Natural killer cell treated with Interleukin-12 subunit alpha and Interleukin-12 subunit beta and Interleukin-15 and Interleukin-18, amount 100 ng/mL, for 72 hours (primary cell): Measurements from ENCODE around the gene DPEP1. TPM values are rescaled to one million over a fixed set of nuclear protein-coding genes. Genes with fewer than 3 reads are reported as not detected.
A peak's percentile ranks its signal among the peaks of the same experiment; 100 is the strongest.
"Not testable (repeated sequence)": the region's sequence is repeated elsewhere in the genome, so short reads cannot be mapped to it uniquely, and the experiment has no call there.

Source experiments
- ATAC-seq, 2 donors: fragments of 150-1000 bp; cut with Tn5 transposase in 1 of 2; sonication (Bioruptor Pico), chemical (Tn5 transposase) in 1 of 2; 2 replicates each; pipeline ENCODE4 v1.10.0; 2021
- DNase-seq: peaks from one replicate; pipeline ENCODE4 v3.0.0; 2022; ENCODE audit warnings: low spot score
- H3K27ac Mint-ChIP-seq, 2 donors: 1 replicate in 1 of 2; 2 replicates in 1 of 2; pipeline ENCODE4 v1.8.0; 2022; ENCODE audit warnings: mixed read lengths in 2 of 2, mild to moderate bottlenecking in 1 of 2, moderate library complexity in 1 of 2
- H3K27me3 Mint-ChIP-seq, 2 donors: 1 replicate in 1 of 2; 2 replicates in 1 of 2; pipeline ENCODE4 v1.8.0; 2022; ENCODE audit warnings: mixed read lengths in 2 of 2
- H3K36me3 Mint-ChIP-seq: one replicate; pipeline ENCODE4 v1.8.0; 2022; ENCODE audit warnings: mixed read lengths
- H3K4me1 Mint-ChIP-seq, 2 donors: 1 replicate in 1 of 2; 2 replicates in 1 of 2; pipeline ENCODE4 v1.8.0; 2022; ENCODE audit warnings: low read depth in 2 of 2, mixed read lengths in 2 of 2, mild to moderate bottlenecking in 1 of 2
- H3K4me3 Mint-ChIP-seq: one replicate; pipeline ENCODE4 v1.8.0; 2022; ENCODE audit warnings: mixed read lengths
- H3K9me3 Mint-ChIP-seq: 2 replicates; pipeline ENCODE4 v1.8.0; 2022; ENCODE audit warnings: mixed read lengths
- total RNA-seq, 2 donors: library from RNA; stranded (reverse); gene quantifications; one replicate each; pipeline ENCODE4 v1.2.3, GENCODE V29; 2022

Gene DPEP1
- total RNA-seq, 2 donors from 2014 or later, result not detected

GRCh38 chr16:89583895-89584644 lies 29.4 kb upstream of the DPEP1 start:
- Mint-ChIP-seq H3K9me3 (no peaks in the 10 kb centered on the region), H3K4me1 (no peaks in the 10 kb centered on the region), H3K27ac (no peak overlapping the region), H3K36me3 (no peaks in the 10 kb centered on the region), H3K4me3 (no peak overlapping the region), H3K27me3 (no peaks in the 10 kb centered on the region)
- ATAC-seq (peak in 1 of 2 donors; percentile 15), DNase-seq (no peak)

- no peaks in the 10 kb centered on the region for H3K9me3 Mint-ChIP-seq
- no peak for DNase-seq
- H3K27ac Mint-ChIP-seq, result no peak overlapping the region
- no peaks in the 10 kb centered on the region for H3K4me1 Mint-ChIP-seq
- H3K4me3 Mint-ChIP-seq, result no peak overlapping the region
- no peak for ATAC-seq
- H3K27me3 Mint-ChIP-seq, result no peaks in the 10 kb centered on the region
- H3K36me3 Mint-ChIP-seq, result no peaks in the 10 kb centered on the region
These were observed 28.5 kb upstream of the DPEP1 start for GRCh38 chr16:89584768-89585549.

GRCh38 chr16:89586218-89586617 lies 27.2 kb upstream of the DPEP1 start:
- no peaks in the 10 kb centered on the region for H3K9me3 Mint-ChIP-seq
- ATAC-seq (no peak), DNase-seq (no peak)
- no peaks in the 10 kb centered on the region for H3K4me1 Mint-ChIP-seq
- no peak overlapping the region for H3K27ac Mint-ChIP-seq
- H3K27me3 Mint-ChIP-seq, result no peaks in the 10 kb centered on the region
- H3K36me3 Mint-ChIP-seq, result no peaks in the 10 kb centered on the region
- no peak overlapping the region for H3K4me3 Mint-ChIP-seq

GRCh38 chr16:89586853-89587252 lies 26.6 kb upstream of the DPEP1 start:
- no peaks in the 10 kb centered on the region for H3K27me3 Mint-ChIP-seq
- H3K27ac Mint-ChIP-seq, result no peak overlapping the region
- ATAC-seq, result peak in 1 of 2 donors; percentile 52
- DNase-seq, result no peak
- no peak overlapping the region for H3K4me3 Mint-ChIP-seq
- no peaks in the 10 kb centered on the region for H3K4me1 Mint-ChIP-seq
- no peaks in the 10 kb centered on the region for H3K9me3 Mint-ChIP-seq
- H3K36me3 Mint-ChIP-seq, result no peaks in the 10 kb centered on the region

GRCh38 chr16:89587676-89588075 lies 25.8 kb upstream of the DPEP1 start:
- not testable (repeated sequence) for H3K9me3 Mint-ChIP-seq, H3K4me3 Mint-ChIP-seq, H3K36me3 Mint-ChIP-seq, H3K4me1 Mint-ChIP-seq, ATAC-seq, H3K27me3 Mint-ChIP-seq, H3K27ac Mint-ChIP-seq, DNase-seq

GRCh38 chr16:89588413-89589109 lies 24.9 kb upstream of the DPEP1 start:
- ATAC-seq, result no peak
- no peaks in the 10 kb centered on the region for H3K27me3 Mint-ChIP-seq
- H3K27ac Mint-ChIP-seq, result no peak overlapping the region
- no peak for DNase-seq
- H3K4me1 Mint-ChIP-seq, result peaks cover 0 to under 1% of the 10 kb centered on the region in 2 donors
- H3K9me3 Mint-ChIP-seq, result no peaks in the 10 kb centered on the region
- H3K4me3 Mint-ChIP-seq, result no peak overlapping the region
- H3K36me3 Mint-ChIP-seq, result no peaks in the 10 kb centered on the region

GRCh38 chr16:89589241-89589926 lies 24.1 kb upstream of the DPEP1 start:
- DNase-seq (no peak), ATAC-seq (no peak)
- peaks cover 0 to 5% of the 10 kb centered on the region in 2 donors for H3K4me1 Mint-ChIP-seq
- H3K27me3 Mint-ChIP-seq, result no peaks in the 10 kb centered on the region
- no peaks in the 10 kb centered on the region for H3K36me3 Mint-ChIP-seq
- no peak overlapping the region for H3K4me3 Mint-ChIP-seq
- no peak overlapping the region for H3K27ac Mint-ChIP-seq
- no peaks in the 10 kb centered on the region for H3K9me3 Mint-ChIP-seq

GRCh38 chr16:89593841-89594240 lies 19.6 kb upstream of the DPEP1 start:
- Mint-ChIP-seq H3K9me3 (no peaks in the 10 kb centered on the region), H3K27ac (no peak overlapping the region), H3K27me3 (no peaks in the 10 kb centered on the region), H3K4me1 (peaks cover 0 to 5% of the 10 kb centered on the region in 2 donors), H3K4me3 (no peak overlapping the region), H3K36me3 (no peaks in the 10 kb centered on the region)
- no peak for DNase-seq
- ATAC-seq, result peak; percentile 52 to 69

- no peak for ATAC-seq
- no peaks in the 10 kb centered on the region for H3K27me3 Mint-ChIP-seq
- no peak overlapping the region for H3K4me3 Mint-ChIP-seq
- DNase-seq, result no peak
- no peaks in the 10 kb centered on the region for H3K9me3 Mint-ChIP-seq
- H3K27ac Mint-ChIP-seq, result no peak overlapping the region
- no peaks in the 10 kb centered on the region for H3K36me3 Mint-ChIP-seq
- H3K4me1 Mint-ChIP-seq, result peaks cover 0 to 5% of the 10 kb centered on the region in 2 donors
These were observed 17.9 kb upstream of the DPEP1 start for GRCh38 chr16:89595330-89596060.

- ATAC-seq, result peak in 1 of 2 donors; percentile 33
- Mint-ChIP-seq H3K27ac (no peak overlapping the region), H3K36me3 (no peaks in the 10 kb centered on the region), H3K27me3 (no peaks in the 10 kb centered on the region), H3K9me3 (no peaks in the 10 kb centered on the region), H3K4me3 (no peak overlapping the region), H3K4me1 (peaks cover 0 to 5% of the 10 kb centered on the region in 2 donors)
- DNase-seq, result no peak
These were observed 17.3 kb upstream of the DPEP1 start for GRCh38 chr16:89596061-89596689.

- DNase-seq, result no peak
- Mint-ChIP-seq H3K36me3 (no peaks in the 10 kb centered on the region), H3K27me3 (no peaks in the 10 kb centered on the region), H3K4me3 (no peak overlapping the region), H3K27ac (no peak overlapping the region), H3K4me1 (peaks cover 0 to 5% of the 10 kb centered on the region in 2 donors), H3K9me3 (no peaks in the 10 kb centered on the region)
- no peak for ATAC-seq
These were observed 16.3 kb upstream of the DPEP1 start for GRCh38 chr16:89596957-89597649.

GRCh38 chr16:89598199-89598598 lies 15.2 kb upstream of the DPEP1 start:
- DNase-seq, result no peak
- Mint-ChIP-seq H3K4me3 (no peak overlapping the region), H3K27me3 (peaks cover 0 to 3% of the 10 kb centered on the region in 2 donors), H3K4me1 (peaks cover 7 to 14% of the 10 kb centered on the region in 2 donors), H3K27ac (no peak overlapping the region), H3K9me3 (no peaks in the 10 kb centered on the region), H3K36me3 (no peaks in the 10 kb centered on the region)
- no peak for ATAC-seq
